Left lung (tissue), 10 donors: ENCODE results near the gene AEBP1. TPM values are rescaled to one million over a fixed set of nuclear protein-coding genes. Genes with fewer than 3 reads are reported as not detected.
A peak's percentile ranks its signal among the peaks of the same experiment; 100 is the strongest.

Experiments
- ATAC-seq: fragments of 200-7000 bp; cut with Tn5 transposase; one replicate; pipeline ENCODE4 v1.9.1; 2020; ENCODE audit warnings: moderate library complexity
- DNase-seq, 4 donors: peaks; one replicate each; pipeline ENCODE4 v3.0.0-alpha.2; 2013 to 2020
- H3K27ac ChIP-seq, 2 donors: fragments of 200-600 bp; sonication (generic) in 1 of 2; one replicate each; pipeline versions ENCODE4 v1.5.0 to v1.8.0; 2020 to 2021
- H3K27me3 ChIP-seq, 2 donors: fragments of 200-600 bp; sonication (generic) in 1 of 2; one replicate each; pipeline versions ENCODE4 v1.5.0 to v1.8.0; 2020 to 2021
- H3K36me3 ChIP-seq, 2 donors: fragments of 200-600 bp; sonication (generic) in 1 of 2; one replicate each; pipeline versions ENCODE4 v1.5.0 to v1.8.0; 2020 to 2021
- H3K4me1 ChIP-seq, 2 donors: fragments of 200-600 bp; one replicate each; pipeline ENCODE4 v1.8.0; 2021
- H3K4me3 ChIP-seq, 2 donors: fragments of 200-600 bp; sonication (generic) in 1 of 2; one replicate each; pipeline versions ENCODE4 v1.5.0 to v1.8.0; 2020 to 2021; ENCODE audit warnings: mild to moderate bottlenecking in 1 of 2
- H3K9me3 ChIP-seq, 2 donors: fragments of 200-600 bp; sonication (generic) in 1 of 2; one replicate each; pipeline versions ENCODE4 v1.5.0 to v1.8.0; 2020 to 2021
- intact Hi-C, 2 donors: fragments of 100-400 bp; cut with DNase I; formaldehyde crosslinking; loops; one replicate each; pipeline versions ENCODE4 v1.11.2 to v1.14.2; 2022
- polyA plus RNA-seq, 6 donors: library from polyadenylated mRNA; unstranded; fragments of 120-200 nt; gene quantifications; one replicate each; pipeline ENCODE4 v1.2.1, GENCODE V29; 2013; ENCODE audit not compliant: insufficient read length in 6 of 6
- total RNA-seq, 2 donors: library from RNA; stranded (reverse); fragmentation: NEBNext Ultra II Directional; extraction: Animal tissue kit (Norgen Biotek cat#: 25700); gene quantifications; one replicate each; pipeline ENCODE4 v1.2.1, GENCODE V29; 2021
- TF ChIP-seq, protein P1 (sequence below), 2 donors: fragments of 200-600 bp; sonication (generic) in 1 of 2; IDR thresholded peaks; one replicate each; pipeline versions ENCODE4 v1.5.0 to v1.8.0; 2021; ENCODE audit warnings: antibody characterized with exemption in 2 of 2
- donor health status: DM: no; HTN: yes; CAD: no.
- donor health status: DM: no; HTN: no; CAD: no.

Gene AEBP1
- total and polyA plus RNA-seq, 8 donors: 53.6 to 195 (median 64.7) TPM

- ATAC-seq: no peak
- intact Hi-C loops: no loop called here
- TF ChIP-seq, protein P1, sequence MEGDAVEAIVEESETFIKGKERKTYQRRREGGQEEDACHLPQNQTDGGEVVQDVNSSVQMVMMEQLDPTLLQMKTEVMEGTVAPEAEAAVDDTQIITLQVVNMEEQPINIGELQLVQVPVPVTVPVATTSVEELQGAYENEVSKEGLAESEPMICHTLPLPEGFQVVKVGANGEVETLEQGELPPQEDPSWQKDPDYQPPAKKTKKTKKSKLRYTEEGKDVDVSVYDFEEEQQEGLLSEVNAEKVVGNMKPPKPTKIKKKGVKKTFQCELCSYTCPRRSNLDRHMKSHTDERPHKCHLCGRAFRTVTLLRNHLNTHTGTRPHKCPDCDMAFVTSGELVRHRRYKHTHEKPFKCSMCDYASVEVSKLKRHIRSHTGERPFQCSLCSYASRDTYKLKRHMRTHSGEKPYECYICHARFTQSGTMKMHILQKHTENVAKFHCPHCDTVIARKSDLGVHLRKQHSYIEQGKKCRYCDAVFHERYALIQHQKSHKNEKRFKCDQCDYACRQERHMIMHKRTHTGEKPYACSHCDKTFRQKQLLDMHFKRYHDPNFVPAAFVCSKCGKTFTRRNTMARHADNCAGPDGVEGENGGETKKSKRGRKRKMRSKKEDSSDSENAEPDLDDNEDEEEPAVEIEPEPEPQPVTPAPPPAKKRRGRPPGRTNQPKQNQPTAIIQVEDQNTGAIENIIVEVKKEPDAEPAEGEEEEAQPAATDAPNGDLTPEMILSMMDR (IDR thresholded peaks at IDR 0.05): no peak
- no peak overlapping the region for H3K27ac ChIP-seq
- H3K4me3 ChIP-seq: no peak overlapping the region
- peaks cover 7 to 21% of the 10 kb centered on the region in 2 donors for H3K4me1 ChIP-seq
- peaks cover 0 to 57% of the 10 kb centered on the region in 2 donors for H3K36me3 ChIP-seq
- DNase-seq: peak in 1 of 4 donors; percentile 45
- H3K9me3 ChIP-seq: no peaks in the 10 kb centered on the region
- no peaks in the 10 kb centered on the region for H3K27me3 ChIP-seq
These were observed 24.0 kb upstream of the AEBP1 start for GRCh38 chr7:44080118-44080517.

- Histone ChIP-seq H3K27me3 (no peaks in the 10 kb centered on the region), H3K4me1 (peaks cover 7 to 21% of the 10 kb centered on the region in 2 donors), H3K36me3 (peaks cover 0 to 50% of the 10 kb centered on the region in 2 donors), H3K27ac (peak overlapping the region in 1 of 2 donors; percentile 98), H3K9me3 (no peaks in the 10 kb centered on the region), H3K4me3 (peak overlapping the region in 1 of 2 donors; percentile 85)
- DNase-seq: peak in 1 of 4 donors; percentile 76
- intact Hi-C loops: no loop called here
- no peak for ATAC-seq
- TF ChIP-seq, protein P1 (IDR thresholded peaks at IDR 0.05): no peak
These were observed 23.4 kb upstream of the AEBP1 start for GRCh38 chr7:44080686-44081265.

- intact Hi-C loops: no loop called here
- TF ChIP-seq, protein P1 (IDR thresholded peaks at IDR 0.05): no peak
- ATAC-seq (no peak), DNase-seq (peak in 1 of 4 donors; percentile 23)
- peak overlapping the region in 1 of 2 donors; percentile 98 for H3K27ac ChIP-seq
- H3K4me3 ChIP-seq: peak overlapping the region; percentile 85 to 86
- peaks cover 0 to 45% of the 10 kb centered on the region in 2 donors for H3K36me3 ChIP-seq
- peaks cover 7 to 21% of the 10 kb centered on the region in 2 donors for H3K4me1 ChIP-seq
- no peaks in the 10 kb centered on the region for H3K27me3 ChIP-seq
- no peaks in the 10 kb centered on the region for H3K9me3 ChIP-seq
These were observed 22.8 kb upstream of the AEBP1 start for GRCh38 chr7:44081266-44081748.

DNA sequence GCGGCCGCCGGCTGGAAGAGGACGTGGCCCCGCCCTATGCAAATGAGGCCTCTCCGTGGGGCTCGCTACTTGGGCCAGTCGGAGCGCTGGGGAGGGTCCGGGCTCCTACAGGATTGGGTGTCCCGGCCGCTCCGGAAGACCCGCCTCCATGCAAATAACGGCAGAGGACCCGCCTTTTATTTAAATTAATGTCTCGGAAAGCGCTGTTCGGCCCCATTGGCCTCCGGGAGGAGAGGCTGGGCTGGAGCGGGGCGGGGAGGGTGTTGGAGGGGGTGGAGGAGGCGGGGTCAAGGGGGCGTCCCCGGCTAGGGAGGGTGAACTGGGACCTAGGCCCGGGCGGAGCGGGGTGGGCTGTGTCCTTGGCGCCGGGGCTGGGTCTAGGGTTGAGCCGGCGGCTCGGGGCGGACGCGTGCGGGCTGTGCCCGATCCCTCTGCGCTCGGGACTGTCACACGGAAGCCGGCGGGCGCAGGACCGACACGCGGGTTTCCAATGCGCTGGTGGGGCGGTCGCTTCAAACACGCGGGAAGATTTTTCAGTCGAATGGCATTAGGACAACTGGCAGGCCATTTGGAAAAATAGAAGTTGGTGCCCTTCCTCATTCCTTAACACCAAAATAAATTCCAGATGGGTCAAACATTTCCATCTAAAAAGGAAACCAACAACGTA lies 21.5 kb upstream of the AEBP1 start:
- Histone ChIP-seq H3K4me1 (peaks cover 7 to 21% of the 10 kb centered on the region in 2 donors), H3K27me3 (no peaks in the 10 kb centered on the region), H3K36me3 (peaks cover 0 to 31% of the 10 kb centered on the region in 2 donors), H3K9me3 (no peaks in the 10 kb centered on the region), H3K27ac (peak overlapping the region; percentile 91 to 98), H3K4me3 (peak overlapping the region; percentile 60 to 85)
- DNase-seq (peak; percentile 95 to 100 (median 99)), ATAC-seq (peak; percentile 97)
- intact Hi-C loops: no loop called here
- TF ChIP-seq, protein P1 (IDR thresholded peaks at IDR 0.05): peak in 1 of 2 donors; percentile 24

DNA sequence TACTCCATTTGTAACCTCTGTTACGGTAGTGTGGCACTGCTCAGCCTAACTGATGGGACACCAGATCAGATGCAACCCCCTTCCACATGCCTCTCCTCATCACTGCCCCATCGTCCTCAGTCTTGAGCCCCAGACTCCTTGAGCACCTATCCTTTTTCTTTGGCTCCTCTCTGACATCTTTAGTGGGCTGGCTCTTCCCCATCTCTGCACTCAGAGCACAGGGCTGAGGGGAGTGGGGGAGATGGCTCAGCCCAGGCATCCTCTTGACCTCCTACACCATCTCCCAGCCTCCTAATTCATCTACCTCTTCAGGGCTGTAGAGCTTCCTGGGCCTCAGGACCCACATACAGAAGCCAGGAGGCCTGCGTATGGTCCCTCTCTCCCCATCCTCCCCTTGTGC lies 20.3 kb upstream of the AEBP1 start:
- no peak for ATAC-seq
- no peak overlapping the region for H3K27ac ChIP-seq
- peaks cover 0 to 20% of the 10 kb centered on the region in 2 donors for H3K36me3 ChIP-seq
- TF ChIP-seq, protein P1 (IDR thresholded peaks at IDR 0.05): no peak
- H3K27me3 ChIP-seq: no peaks in the 10 kb centered on the region
- intact Hi-C loops: no loop called here
- peak in 1 of 4 donors; percentile 10 for DNase-seq
- H3K4me1 ChIP-seq: peaks cover 7 to 21% of the 10 kb centered on the region in 2 donors
- H3K4me3 ChIP-seq: no peak overlapping the region
- H3K9me3 ChIP-seq: no peaks in the 10 kb centered on the region
